RWPE1 (cell line): ENCODE measurements around the gene TMEM52.

Source experiments
- CTCF ChIA-PET: fragments of 350-600 bp; sonication (Branson Sonifier 250); formaldehyde crosslinking; extraction: SDS; loops from one replicate; lab custom pipeline; 2021; lab: Yijun Ruan, JAX
- POLR2A ChIA-PET: fragments of 400-600 bp; formaldehyde crosslinking; extraction: SDS; loops from one replicate; lab custom pipeline; 2020; ENCODE audit warnings: antibody characterized with exemption; ENCODE audit not compliant: low non-redundant PET; lab: Yijun Ruan, JAX
- DNase-seq: peaks from one replicate; pipeline ENCODE4 v3.0.0; 2012; ENCODE audit warnings: low spot score
- H3K27ac ChIP-seq: fragments of 450-650 bp; 2 replicates; pipeline ENCODE4 v1.5.1; 2017
- TF ChIP-seq, protein P1 (sequence below): fragments of 450-650 bp; conservative IDR thresholded peaks from 2 replicates; pipeline ENCODE4 v1.5.1; 2017; ENCODE audit warnings: low read depth, mild to moderate bottlenecking

The TMEM52 gene

DNA sequence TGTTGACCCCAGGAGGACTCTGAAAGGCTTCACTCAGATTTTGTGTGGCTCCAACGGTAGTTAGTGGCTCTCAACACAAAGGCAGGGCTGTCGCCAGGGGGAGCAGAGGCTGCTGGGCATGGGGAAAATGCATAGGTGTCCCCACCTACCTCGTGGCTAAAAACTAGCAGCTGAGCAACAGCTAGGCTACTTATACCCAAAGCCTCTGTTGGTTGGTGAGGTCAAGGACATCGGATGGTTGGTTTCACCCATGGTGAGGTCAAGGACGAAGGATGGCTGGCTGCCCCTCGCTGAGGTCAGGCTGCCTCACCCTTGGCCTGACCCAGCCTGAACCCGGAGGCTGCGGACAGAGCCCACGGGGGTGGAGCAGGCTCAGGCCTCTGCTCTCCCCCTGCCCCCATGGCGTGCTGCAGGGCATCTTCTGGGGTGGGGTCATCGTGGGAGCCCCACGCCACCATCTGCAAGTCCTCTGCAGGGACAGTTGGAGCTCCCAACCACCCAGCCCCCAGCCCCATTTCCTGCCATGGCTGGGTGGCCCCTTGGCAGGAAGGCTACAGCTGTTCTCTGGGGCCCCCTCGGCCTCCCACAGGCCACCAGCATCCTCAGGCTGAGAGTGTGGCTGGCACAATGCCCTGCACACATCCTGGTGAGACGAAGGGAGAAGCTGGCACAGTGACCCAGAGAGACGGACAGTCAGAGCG, 19.7 kb downstream of the TMEM52 start:
- POLR2A ChIA-PET: no interaction called here
- H3K27ac ChIP-seq: no peak overlapping the region

DNA sequence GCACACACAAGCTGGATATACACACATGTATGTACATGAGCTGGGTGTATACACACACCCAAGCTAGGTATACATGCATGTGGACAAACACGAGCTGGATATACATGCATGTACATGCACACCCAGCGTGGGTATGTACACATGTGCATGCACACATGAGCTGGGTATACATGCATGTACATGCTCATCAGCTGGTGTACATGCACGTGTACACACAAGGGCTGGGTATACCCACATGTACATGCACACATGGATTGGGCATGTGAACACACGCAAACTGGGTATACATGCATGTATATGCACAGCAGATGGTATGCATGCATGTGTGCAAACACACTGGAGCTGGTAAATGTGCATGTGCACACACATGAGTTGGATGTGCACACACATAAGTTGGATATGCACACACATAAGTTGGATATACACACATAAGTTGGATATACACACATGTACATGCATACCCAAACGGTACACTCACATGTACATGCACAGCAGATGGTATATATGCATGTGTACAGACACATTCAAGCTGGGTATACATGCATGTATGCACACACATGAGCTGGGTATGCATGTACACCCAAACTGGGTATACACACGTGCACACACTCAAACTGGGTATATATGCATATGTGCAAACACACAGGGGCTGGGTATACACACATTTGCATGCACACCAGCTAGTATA, 20.7 kb downstream of the TMEM52 start:
- CTCF ChIA-PET: interaction anchor here (1.1 kb wide), 1 partner anchor 10 kb away, joined by 6 read pairs; no protein-coding TSS in a partner anchor
- no peak for DNase-seq
- TF ChIP-seq, protein P1, sequence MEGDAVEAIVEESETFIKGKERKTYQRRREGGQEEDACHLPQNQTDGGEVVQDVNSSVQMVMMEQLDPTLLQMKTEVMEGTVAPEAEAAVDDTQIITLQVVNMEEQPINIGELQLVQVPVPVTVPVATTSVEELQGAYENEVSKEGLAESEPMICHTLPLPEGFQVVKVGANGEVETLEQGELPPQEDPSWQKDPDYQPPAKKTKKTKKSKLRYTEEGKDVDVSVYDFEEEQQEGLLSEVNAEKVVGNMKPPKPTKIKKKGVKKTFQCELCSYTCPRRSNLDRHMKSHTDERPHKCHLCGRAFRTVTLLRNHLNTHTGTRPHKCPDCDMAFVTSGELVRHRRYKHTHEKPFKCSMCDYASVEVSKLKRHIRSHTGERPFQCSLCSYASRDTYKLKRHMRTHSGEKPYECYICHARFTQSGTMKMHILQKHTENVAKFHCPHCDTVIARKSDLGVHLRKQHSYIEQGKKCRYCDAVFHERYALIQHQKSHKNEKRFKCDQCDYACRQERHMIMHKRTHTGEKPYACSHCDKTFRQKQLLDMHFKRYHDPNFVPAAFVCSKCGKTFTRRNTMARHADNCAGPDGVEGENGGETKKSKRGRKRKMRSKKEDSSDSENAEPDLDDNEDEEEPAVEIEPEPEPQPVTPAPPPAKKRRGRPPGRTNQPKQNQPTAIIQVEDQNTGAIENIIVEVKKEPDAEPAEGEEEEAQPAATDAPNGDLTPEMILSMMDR: no peak
- H3K27ac ChIP-seq: no peak overlapping the region
- POLR2A ChIA-PET: no interaction called here

More for the DNA sequence above, 19.7 kb downstream of the TMEM52 start:
- DNase-seq: no peak
- TF ChIP-seq, protein P1: no peak
- CTCF ChIA-PET: interaction anchor here (1.2 kb wide), 1 partner anchor 10 kb away, joined by 3 read pairs; no protein-coding TSS in a partner anchor

DNA sequence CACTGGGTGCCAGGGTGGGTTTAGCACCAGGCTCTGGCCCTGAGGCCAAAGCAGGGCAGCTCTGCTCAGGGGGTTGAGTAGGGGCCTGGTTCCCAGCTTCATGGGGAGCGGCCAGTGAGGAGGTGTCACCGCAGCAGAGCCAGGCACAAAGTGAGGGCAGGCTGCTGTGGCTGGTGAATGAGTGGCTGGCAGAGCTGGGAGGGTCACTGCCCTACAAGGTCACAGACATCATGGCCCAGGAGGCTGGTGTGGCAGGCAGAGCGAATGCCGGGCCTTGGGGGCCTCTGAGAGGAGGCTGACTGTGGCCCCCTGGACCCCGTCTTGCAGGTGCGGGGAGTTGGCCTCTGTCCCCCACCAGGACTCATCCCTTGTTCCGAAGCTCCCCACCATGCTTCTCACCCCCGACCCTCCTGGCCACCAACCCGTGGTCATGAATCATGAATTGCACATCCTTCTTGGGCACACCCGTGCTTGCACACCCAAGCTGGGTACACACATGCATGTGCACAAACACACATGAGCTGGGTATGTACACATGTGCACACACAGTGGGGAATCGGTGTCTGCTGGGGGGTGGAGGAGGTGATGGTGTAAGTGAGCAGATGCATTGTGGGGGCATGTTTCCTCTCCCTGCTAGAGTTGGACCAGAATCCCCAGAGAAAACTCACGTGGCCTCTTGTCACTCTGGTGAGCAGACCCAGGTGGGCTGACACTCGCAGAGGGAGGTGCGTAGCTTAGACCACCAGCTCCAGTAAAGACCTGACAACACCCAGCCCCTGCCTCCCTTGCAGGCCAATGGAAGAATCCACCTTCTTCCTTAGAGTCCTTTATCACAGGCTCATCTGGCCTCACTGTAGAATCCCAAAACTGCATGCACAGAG, 23.4 kb downstream of the TMEM52 start:
- DNase-seq: no peak
- ChIA-PET POLR2A (no interaction called here), CTCF (interaction anchor here (0.6 to 1.9 kb wide), 3 partner anchors 10 to 13 kb away, joined by 3 to 18 read pairs (median 3); no protein-coding TSS in a partner anchor)
- TF ChIP-seq, protein P1: no peak
- peak overlapping the region; percentile 93 for H3K27ac ChIP-seq

DNA sequence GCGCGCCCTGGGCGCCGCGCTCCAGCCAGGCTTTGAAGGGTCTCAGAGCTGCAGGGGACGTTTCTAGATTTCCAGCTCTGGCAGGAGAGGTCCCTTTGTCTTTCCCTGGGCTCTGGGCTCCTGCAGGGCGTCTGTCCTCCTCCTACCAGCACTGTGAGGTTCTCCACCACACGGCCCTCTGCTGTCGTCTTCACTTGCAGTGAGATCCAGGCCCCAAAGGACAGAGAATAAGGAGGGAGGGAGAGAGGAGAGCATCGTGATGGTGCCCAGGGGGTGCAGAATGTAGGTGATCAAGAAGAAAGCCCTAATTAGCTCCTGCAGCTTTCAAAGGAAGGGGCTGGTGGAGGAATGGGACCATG, 24.0 kb downstream of the TMEM52 start:
- TF ChIP-seq, protein P1: no peak
- ChIA-PET POLR2A (no interaction called here), CTCF (interaction anchor here (1.4 to 1.9 kb wide), 2 partner anchors 11 to 14 kb away, joined by 3 to 18 read pairs; no protein-coding TSS in a partner anchor)
- DNase-seq: no peak
- peak overlapping the region; percentile 93 for H3K27ac ChIP-seq

DNA sequence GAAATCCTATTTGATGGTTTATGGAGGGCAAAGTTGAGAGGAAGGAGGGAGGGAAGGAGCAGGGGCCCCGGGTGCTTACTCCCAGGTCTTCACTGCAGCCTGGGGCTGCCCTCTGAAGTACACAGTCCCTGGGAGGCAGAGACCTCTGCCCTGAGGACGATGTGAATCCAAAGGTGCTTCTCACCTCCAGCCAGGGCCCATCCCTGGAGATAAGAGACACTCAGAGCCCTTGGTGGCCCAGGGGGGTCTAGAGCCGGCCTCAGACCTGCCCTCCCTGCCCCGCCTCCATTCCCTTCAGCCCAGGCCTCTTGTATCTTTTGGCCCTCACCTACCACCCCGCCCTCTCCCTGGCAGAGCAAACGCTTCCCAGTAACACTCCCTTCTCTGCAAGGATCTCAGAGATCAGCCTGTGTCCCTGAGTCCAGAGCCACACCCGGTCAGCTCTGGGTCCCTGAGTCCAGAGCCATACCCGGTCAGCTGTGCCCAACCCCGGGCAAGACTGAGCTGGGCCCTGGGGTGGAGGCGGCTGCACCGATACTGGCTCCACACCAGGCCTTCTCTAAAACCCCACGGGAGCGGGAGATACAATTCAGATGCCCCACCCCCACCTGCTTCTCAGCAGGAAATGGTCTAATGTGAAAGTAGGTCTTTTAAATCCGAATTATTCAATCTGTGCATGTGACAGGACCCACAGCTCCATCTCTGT, 24.6 kb downstream of the TMEM52 start:
- H3K27ac ChIP-seq: peak overlapping the region; percentile 93
- TF ChIP-seq, protein P1: no peak
- no peak for DNase-seq
- ChIA-PET CTCF (interaction anchor here (1.4 to 1.9 kb wide), 2 partner anchors 11 to 14 kb away, joined by 3 to 18 read pairs; no protein-coding TSS in a partner anchor), POLR2A (no interaction called here)
